ENCODE results near the gene C1S.
"Not testable (repeated sequence)": the region's sequence is repeated elsewhere in the genome, so short reads cannot be mapped to it uniquely, and the experiment has no call there.

The C1S gene

GRCh38 chr12:7060353-7060954 is at the start of gene C1S:
TSS of gene C1S (plus strand) at chr12:7060718. CDS start at chr12:7061913, 1,195 bp downstream.
- no peak for DNase-seq

GRCh38 chr12:7011398-7011797 is 49.1 kb upstream of the C1S start:
- not testable (repeated sequence) for DNase-seq

- no peak for DNase-seq
Observed at GRCh38 chr12:7012024-7012607, 48.4 kb upstream of the C1S start.

- no peak for DNase-seq
Observed at GRCh38 chr12:7013101-7013500, 47.4 kb upstream of the C1S start.

- no peak for DNase-seq
Observed at GRCh38 chr12:7015555-7016370, 44.8 kb upstream of the C1S start.

GRCh38 chr12:7016958-7017571 is 43.5 kb upstream of the C1S start:
- no peak for DNase-seq

GRCh38 chr12:7017870-7018349 is 42.6 kb upstream of the C1S start:
- DNase-seq, result peak; percentile 52

- DNase-seq, result peak; percentile 97
Observed at GRCh38 chr12:7018350-7019042, 42.0 kb upstream of the C1S start, which contains the start of gene LPCAT3. TSS of gene LPCAT3 (minus strand) at chr12:7018476. CDS start at chr12:7018424, 52 bp downstream.

- DNase-seq, result no peak
Observed at GRCh38 chr12:7019043-7019569, 41.4 kb upstream of the C1S start.

- DNase-seq, result no peak
Observed at GRCh38 chr12:7021956-7022355, 38.6 kb upstream of the C1S start.

- no peak for DNase-seq
Observed at GRCh38 chr12:7023114-7023513, 37.4 kb upstream of the C1S start.

- DNase-seq, result no peak
Observed at GRCh38 chr12:7026854-7027253, 33.7 kb upstream of the C1S start.

- no peak for DNase-seq
Observed at GRCh38 chr12:7031306-7031705, 29.2 kb upstream of the C1S start.

- DNase-seq, result no peak
Observed at GRCh38 chr12:7032990-7033389, 27.5 kb upstream of the C1S start.

GRCh38 chr12:7034464-7034863 is 26.1 kb upstream of the C1S start:
- DNase-seq, result no peak

- no peak for DNase-seq
Observed at GRCh38 chr12:7035463-7035862, 25.1 kb upstream of the C1S start.

GRCh38 chr12:7037411-7037810 is 23.1 kb upstream of the C1S start:
- DNase-seq, result not testable (repeated sequence)

GRCh38 chr12:7038591-7038990 is 21.9 kb upstream of the C1S start:
- DNase-seq, result no peak

GRCh38 chr12:7039403-7039802 is 21.1 kb upstream of the C1S start:
- DNase-seq, result no peak

GRCh38 chr12:7042842-7043241 is 17.7 kb upstream of the C1S start:
- DNase-seq, result no peak

- DNase-seq, result no peak
Observed at GRCh38 chr12:7045913-7046312, 14.6 kb upstream of the C1S start.

- DNase-seq, result no peak
Observed at GRCh38 chr12:7046383-7047105, 14.0 kb upstream of the C1S start.
